ENCODE measurements around the gene CDKN2B.

DNA sequence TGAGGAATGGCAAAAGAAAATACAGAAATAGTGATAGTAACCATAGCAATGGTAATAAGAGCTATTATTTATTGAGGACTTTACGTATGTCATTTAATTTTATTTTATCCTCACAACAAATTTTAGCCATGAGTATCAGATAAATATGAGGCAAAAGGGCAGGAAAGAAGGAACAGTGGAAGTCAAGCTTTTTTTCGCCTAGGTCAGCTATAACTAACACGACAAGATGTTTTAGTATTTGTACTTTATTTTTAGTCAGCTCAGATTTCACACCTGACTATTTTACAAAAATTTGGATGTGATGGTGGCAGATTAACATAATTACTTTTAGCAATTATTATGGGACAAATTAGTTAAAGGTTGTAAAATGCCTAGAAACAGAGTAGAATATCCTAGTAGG, 34.8 kb upstream of the CDKN2B start:
- TF ChIP-seq GATA2 (IDR thresholded peaks at IDR 0.05; ENCODE audit: low read depth, low read length) (no peak), GATA3 (IDR thresholded peaks at IDR 0.05; ENCODE audit: low read depth, low read length) (no peak)
